ENCODE results near the gene WDFY4. TPM values are rescaled to one million over a fixed set of nuclear protein-coding genes. Genes with fewer than 3 reads are reported as not detected.

WDFY4 gene
- total and polyA plus RNA-seq, 11 donors, result 0.46 to 19.8 (median 1.0) TPM

- intact Hi-C loops (cut with DNase I), result no loop called here
- TF ChIP-seq POLR2A (IDR thresholded peaks at IDR 0.05), result no peak
- no peak for TF ChIP-seq CTCF (IDR thresholded peaks at IDR 0.05)
- ATAC-seq, result no peak
These were observed 47.8 kb upstream of the WDFY4 start for GRCh38 chr10:48636901-48637300.

GRCh38 chr10:48638158-48638557, 46.5 kb upstream of the WDFY4 start:
- 88 to 93% (median 89%) methylated on average over 4 of the region's 4 CpGs for WGBS, 4 donors
- DNase-seq, result no peak
- no peaks in the 10 kb centered on the region for H3K27me3 ChIP-seq
- TF ChIP-seq CTCF (IDR thresholded peaks at IDR 0.05) (no peak), POLR2A (IDR thresholded peaks at IDR 0.05) (no peak)
- H3K4me3 ChIP-seq, result no peak overlapping the region
- H3K27ac ChIP-seq, result peak overlapping the region in 1 of 12 donors; percentile 81
- no peak for ATAC-seq
- H3K9me3 ChIP-seq, result peaks cover 0 to 24% (median 11%) of the 10 kb centered on the region in 12 donors
- H3K36me3 ChIP-seq, result no peaks in the 10 kb centered on the region
- H3K4me1 ChIP-seq, result peaks cover 0 to 72% (median 12%) of the 10 kb centered on the region in 12 donors
- intact Hi-C loops (cut with DNase I), result no loop called here

More at GRCh38 chr10:48636901-48637300, 47.8 kb upstream of the WDFY4 start:
- Histone ChIP-seq H3K4me3 (no peak overlapping the region), H3K9me3 (peaks cover 0 to 22% (median 11%) of the 10 kb centered on the region in 12 donors), H3K27me3 (no peaks in the 10 kb centered on the region), H3K36me3 (no peaks in the 10 kb centered on the region), H3K4me1 (peaks cover 0 to 73% (median 12%) of the 10 kb centered on the region in 12 donors), H3K27ac (no peak overlapping the region)
- WGBS, 4 donors, result 87 to 97% (median 92%) methylated on average over 3 of the region's 3 CpGs
- DNase-seq, result no peak

GRCh38 chr10:48638739-48639527, 45.7 kb upstream of the WDFY4 start:
- H3K9me3 ChIP-seq, result peaks cover 0 to 24% (median 11%) of the 10 kb centered on the region in 12 donors
- 72 to 86% (median 82%) methylated on average over 4 of the region's 4 CpGs for WGBS, 4 donors
- no peak overlapping the region for H3K4me3 ChIP-seq
- no peak for DNase-seq
- ATAC-seq, result peak in 3 of 4 donors; percentile 72 to 91 (median 83)
- no peaks in the 10 kb centered on the region for H3K27me3 ChIP-seq
- H3K4me1 ChIP-seq, result peaks cover 0 to 64% (median 9%) of the 10 kb centered on the region in 12 donors
- no peaks in the 10 kb centered on the region for H3K36me3 ChIP-seq
- intact Hi-C loops (cut with DNase I), result no loop called here
- peak overlapping the region in 2 of 12 donors; percentile 47 to 81 for H3K27ac ChIP-seq
- TF ChIP-seq CTCF (IDR thresholded peaks at IDR 0.05) (no peak), POLR2A (IDR thresholded peaks at IDR 0.05) (no peak)

GRCh38 chr10:48639632-48640031, 45.0 kb upstream of the WDFY4 start:
- H3K27me3 ChIP-seq, result no peaks in the 10 kb centered on the region
- DNase-seq, result no peak
- 58 to 68% (median 63%) methylated on average over 1 of the region's 1 CpG for WGBS, 4 donors
- no peaks in the 10 kb centered on the region for H3K36me3 ChIP-seq
- peaks cover 0 to 57% (median 5%) of the 10 kb centered on the region in 12 donors for H3K4me1 ChIP-seq
- ATAC-seq, result no peak
- no peak overlapping the region for H3K4me3 ChIP-seq
- TF ChIP-seq POLR2A (IDR thresholded peaks at IDR 0.05), result no peak
- no peak for TF ChIP-seq CTCF (IDR thresholded peaks at IDR 0.05)
- peaks cover 0 to 24% (median 11%) of the 10 kb centered on the region in 12 donors for H3K9me3 ChIP-seq
- intact Hi-C loops (cut with DNase I), result no loop called here
- H3K27ac ChIP-seq, result peak overlapping the region in 2 of 12 donors; percentile 47 to 81
